AG08396 (cell line): ENCODE measurements around the gene PI4KA.

Source experiments
- DNase-seq: peaks from one replicate; pipeline ENCODE4 v3.0.0; 2012; ENCODE audit warnings: low spot score, mixed read lengths

Gene PI4KA

DNA sequence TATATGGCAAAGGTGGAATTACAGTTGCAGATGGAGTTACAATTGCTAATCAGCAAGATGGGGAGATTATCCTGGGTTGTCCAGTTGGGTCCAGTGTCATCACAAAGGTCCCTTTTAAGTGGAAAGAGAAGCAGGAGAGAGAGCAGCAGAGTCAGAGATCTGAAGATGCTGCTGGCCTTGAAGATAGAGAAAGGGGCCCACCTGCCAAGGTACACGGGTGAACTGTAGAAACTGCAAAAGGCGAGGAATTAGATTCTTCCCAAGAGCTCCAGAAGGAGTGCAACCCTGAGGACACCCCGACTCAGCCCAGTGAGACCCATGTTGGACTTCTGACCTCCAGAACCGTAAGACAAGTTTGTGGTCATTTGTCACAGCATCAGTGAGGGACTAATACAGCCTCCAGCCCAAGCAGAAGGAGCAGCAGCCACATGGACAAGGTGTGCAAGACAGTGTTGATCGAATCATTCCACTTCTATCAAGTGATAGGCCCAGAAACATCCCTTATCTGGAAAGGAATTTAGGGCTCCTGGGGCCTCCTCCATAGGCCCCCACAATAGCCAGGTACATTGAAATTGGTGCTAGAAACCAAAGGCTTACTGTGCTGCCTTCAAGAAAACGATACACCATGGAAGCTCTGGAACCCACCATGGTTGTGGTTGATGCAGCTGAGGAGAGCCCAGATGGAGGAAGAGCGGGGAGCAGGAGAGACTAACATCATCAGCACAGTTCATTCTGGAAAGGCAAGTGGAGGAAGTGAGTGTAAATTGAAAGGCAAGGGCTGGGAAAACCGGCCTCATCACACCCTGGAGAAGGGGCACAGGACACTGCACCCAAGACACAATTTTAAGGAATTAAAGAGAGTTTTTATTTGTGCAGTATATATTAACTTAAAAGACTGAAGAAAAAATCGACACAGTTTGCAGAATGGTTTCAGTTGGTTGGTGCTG, 23.5 kb upstream of the PI4KA start:
- no peak for DNase-seq

DNA sequence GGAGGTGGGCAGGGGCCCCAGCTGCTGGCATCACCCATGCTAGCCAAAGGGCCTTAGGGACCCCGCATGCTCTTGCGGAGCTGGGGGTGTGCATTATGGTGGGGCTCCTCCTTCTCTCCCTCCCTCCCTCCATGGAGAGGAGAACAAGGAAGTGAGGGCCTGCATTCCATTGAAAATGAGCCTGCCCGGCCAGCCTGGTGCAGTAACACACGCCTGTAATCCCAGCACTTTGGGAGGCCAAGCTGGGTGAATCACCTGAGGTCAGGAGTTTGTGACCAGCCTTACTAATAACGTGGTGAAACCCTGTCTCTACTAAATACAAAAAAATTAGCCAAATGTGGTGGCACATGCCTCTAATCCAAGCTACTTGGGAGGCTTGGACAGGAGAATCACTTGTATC, 22.6 kb upstream of the PI4KA start:
- no peak for DNase-seq

DNA sequence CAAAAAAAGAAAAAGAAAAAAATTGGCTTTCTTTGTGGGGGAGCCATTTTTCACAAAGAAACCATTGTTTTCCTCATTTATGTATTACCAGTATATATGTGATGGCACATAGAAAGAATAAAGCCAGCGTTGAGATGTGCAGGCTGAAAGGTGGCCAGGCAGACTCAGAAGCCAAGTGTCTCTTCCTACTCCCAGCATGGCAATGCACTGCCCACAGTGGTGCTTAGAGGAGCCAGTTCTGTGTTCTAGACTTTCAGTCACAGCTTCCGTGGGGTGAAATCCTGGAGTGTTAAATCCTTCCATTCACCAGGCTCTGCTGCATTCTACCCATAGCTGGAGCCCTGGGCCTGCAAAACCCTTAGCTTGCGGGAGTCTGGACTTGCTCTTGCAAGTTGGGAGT, 19.1 kb upstream of the PI4KA start:
- no peak for DNase-seq

DNA sequence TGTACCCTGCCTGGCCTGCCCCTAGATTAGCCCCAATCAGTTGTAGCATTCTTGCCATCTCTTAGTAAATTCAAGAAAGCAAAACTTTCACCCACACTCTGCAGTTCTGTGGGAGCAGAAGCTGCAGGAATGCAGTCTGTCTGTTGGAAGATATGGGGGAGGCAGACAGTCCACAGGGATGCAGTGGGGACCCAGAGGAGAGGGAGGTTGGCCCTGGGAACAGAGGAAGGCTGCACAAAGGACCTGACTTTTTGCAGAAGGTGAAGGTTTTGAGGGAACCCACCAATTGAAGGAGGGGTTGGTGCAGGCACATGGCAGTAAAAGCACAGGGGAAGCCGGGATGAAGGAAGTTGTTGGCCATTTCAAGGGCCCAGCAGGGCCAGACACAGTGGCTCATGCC, 16.7 kb upstream of the PI4KA start:
- no peak for DNase-seq

DNA sequence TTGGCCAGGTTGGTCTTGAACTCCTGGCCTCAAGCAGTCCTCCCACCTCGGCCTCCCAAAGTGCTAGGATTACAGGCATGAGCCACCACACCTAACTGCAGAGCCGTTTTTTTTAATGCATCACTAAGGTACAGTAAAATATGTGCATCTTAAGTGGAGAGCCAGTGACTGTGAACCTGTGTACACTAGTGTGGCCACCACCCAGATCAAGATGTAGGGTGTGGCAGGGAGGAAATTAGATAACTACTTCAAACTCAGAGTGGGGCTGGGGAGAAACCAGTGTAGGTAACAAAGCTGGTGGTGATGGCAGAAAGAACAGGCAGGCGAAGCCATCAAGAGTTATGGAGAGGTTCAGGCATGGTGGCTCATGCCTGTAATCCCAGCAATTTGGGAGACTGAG, 14.6 kb upstream of the PI4KA start:
- DNase-seq: no peak

DNA sequence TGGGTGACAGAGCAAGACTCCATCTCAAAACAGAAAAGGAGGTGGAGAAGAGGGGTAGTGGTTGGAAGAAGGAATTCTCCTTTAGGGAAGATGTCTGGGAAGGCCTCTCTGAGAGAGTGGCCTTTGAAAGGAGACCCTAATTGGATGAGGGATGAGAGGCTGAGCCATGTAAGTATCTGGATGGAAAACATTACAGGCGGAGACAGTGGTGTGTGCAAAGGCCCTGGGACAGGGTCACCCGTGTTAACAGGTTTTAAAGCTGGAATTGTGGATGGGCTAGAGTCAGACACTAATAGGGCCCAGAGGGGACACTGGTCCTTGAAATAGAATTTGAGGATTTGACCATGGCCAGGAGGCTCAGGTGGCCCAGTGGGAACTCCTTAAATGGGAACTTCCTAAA, 10.6 kb upstream of the PI4KA start:
- DNase-seq: no peak

DNA sequence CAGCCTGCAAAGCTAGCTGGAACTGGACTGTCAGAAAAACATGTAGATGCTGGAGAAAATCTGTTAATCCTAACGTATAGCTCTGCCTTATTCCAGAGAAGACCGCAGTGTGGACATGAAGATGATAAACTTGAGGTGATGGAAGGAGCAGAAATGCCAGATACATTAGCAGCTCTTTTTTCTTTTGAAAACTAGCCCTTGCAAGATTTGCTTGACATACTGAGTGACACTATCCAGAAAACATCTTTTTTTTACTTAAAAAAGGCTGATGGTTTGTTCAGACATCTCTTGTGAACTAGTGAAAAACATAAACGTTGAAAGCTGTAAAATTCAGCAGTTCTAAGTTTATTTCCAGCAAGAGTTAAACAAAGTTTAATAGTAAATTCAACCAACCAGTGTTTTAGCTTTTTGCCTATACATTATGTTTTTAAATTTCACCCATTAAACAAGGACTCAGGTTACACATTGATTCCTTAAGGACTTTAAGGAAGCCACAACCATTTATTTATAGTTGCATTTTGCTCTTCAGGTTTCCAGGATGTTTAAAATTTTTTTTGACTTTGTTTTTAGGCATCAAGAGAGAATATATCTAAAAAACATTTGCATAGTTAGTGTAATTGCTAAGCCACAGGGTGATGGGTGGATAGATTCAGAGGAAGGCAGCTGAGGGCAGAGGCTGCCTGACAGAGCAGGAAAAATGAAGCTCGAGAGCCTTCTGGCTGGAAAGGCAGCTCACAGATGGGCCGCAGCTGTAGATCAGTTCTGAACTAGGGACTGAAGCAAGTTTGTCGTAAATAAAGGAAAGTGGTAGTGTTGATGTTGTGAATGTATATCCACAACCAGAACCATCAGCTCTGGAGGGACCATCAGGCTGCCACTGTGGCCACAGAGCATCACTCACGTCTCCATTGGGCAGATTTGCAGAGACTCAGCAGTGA, 9.7 kb upstream of the PI4KA start:
- no peak for DNase-seq

DNA sequence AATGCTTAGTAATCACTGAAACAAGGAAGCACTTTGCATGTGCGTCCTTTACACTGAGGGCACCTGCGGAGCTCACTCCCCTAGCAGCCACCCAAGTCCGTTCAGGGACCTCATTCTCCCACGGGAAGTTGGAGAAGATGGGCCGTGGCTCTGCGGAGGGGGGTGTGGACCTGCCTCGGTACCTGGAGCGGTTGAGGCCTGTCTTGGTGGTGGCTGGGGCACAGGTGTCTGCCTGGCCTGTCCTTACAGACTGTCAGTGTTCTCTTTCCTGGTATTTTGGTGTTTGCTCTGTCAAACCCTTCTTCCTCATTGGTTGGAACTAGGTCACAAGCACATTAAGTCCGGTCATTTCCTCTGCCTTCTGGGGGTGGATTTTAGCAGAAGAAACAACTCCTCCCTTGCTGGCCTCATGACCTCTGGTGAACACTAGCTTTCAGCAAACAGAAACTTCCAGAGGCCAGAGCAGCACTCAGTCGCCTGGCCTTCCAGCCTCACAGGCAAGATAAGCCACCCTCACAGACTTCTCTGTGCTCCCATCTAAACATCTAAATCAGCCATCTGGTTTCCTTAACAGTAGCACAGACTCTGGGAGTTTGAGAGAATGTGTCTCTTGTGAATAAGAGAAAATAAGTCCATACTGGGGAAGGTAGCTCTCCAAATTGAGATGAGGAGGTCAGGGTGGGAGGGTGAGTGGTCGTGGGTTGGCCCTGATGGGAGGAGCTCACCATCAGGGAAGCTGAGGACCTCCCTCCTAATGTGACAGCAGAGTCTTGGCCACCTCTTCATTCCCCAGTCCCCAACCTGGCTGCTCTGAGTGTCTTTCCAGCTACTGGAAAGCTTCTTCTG, 8.8 kb upstream of the PI4KA start:
- peak; percentile 57 for DNase-seq

DNA sequence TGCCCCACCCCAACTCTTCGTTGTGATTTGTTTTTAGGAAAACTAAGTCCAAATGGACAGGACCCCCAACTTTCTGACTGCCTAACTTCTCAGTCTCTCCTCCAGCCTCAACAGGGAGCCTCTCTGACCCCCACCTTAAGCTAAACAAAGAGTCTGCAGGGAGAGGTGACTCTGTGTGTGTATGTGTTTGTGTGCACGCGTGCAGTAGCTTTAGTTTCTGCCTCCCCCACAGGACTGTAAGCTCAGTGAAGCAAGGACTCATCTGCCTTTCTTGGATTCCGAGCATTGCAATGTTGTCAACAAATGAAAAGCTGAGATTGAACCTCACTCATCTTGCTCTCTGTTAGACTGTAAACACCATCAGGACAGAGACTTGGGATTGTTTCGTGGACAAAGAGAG, 8.1 kb upstream of the PI4KA start:
- DNase-seq: no peak

DNA sequence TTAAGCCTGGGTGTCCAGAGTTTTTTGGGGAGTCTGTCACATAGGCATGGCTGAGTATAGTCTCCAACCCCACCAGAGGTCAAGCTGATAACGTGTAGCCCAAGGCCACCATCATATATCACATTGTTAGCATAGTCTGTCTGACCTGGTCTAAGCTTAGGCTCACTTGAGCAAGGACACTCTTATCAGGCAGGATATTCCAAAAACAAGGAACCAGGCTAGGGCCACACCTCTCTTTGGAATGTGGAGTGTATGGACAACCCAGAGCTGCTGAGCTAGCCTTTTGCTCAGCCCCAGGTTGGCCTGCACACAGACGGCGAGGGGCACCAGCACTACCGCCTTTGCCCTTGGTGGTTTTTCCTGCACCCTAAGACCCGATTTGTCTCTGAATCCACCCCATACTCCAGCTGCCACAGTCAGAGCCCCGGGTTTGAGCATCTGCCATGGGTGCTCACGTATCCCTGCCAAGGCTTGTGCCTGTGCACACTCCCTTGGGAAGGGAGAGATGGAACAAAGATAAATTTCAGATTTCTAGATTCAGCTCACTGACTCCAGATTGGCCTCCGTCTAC, 7.3 kb upstream of the PI4KA start:
- no peak for DNase-seq

DNA sequence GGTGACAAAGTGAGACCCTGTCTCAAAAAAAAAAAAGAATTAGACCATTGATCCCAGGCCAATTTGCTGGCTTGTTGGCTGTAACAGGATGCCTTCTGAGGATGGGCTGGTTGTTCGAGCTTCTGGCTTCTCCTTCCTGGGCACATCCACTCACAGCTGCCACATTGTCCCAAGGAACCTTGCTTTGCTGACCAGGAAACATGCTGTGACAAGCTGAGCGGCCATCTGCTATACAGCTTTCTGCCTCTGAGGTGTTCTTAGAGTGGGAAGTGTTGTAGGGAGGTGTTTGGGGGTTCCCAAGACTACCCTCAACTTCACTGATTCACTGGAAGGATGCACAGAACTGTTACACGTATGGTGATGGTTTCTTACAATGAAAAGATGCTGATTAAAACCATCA, 6.7 kb upstream of the PI4KA start:
- no peak for DNase-seq

DNA sequence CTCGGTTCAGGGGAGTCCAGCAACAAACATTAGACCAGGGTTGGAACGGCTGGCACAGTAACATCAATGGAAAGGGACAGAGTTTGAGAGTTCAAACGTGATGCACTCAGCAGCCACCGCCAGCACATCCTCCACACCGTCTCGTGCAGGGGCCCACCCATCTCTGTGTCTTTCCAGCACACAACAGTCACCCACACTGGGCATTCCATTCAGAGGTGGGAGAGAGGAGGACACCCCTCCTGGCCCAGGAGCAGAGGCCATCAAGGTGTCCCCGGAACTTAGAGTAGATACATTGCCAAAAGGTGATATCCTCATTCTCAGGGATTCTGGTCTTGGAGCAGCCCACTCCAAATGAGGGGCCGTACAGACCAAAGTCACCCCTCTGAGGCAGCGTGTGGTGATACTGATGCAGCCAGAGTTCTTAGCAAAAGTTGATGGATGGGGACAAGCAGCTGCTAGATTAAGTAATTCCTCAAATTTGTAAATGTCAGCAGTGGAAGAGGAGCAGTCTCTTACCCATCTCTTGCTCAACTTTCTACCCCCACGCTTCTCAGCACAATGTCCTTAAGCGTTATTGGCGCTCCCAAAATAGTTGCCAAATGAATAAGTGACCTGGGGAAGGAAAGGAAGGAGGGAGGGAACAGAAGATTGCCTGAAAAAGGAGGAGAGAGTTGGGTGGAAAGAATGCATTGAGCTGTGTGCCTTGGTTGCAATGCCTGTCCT, 5.7 kb upstream of the PI4KA start:
- DNase-seq: no peak

DNA sequence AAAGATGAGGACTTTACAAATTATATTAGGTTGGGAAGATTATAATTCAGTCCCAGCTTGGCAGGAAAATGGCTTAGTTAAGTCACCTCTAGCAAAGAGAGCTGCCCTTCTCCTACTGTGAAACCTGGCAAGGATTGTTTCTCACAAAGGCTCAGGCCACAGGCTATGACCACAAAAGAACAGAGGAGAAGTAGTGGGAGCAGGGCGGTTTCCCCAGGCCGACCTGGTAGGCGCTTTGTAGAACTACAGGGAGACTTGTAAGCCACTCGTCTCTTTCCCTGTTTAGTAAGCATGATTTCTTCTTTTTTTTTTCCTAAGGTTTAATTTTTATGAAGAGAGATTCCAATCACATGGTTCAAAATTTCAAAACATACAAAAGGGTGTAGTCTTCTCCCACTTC, 4.8 kb upstream of the PI4KA start:
- DNase-seq: no peak

DNA sequence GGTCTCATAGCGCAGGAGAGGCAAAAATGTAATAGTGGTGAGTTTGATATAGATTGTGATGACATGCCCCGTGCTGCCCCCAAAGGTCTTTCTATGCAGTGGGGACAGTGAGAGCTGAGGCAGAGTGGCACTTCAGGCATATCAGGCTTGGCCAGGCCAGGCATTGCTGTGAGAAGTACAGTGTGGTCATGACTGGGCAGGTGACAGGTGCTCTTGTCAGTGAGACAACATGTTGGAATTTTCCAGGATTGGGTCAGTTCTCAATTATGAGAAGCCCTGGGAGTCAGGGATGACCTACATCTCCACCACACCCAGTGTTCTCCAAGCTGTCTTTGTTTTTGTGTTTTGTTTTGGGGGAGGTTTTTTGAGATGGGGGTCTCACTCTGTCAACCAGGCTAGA, 3.9 kb upstream of the PI4KA start:
- DNase-seq: no peak

DNA sequence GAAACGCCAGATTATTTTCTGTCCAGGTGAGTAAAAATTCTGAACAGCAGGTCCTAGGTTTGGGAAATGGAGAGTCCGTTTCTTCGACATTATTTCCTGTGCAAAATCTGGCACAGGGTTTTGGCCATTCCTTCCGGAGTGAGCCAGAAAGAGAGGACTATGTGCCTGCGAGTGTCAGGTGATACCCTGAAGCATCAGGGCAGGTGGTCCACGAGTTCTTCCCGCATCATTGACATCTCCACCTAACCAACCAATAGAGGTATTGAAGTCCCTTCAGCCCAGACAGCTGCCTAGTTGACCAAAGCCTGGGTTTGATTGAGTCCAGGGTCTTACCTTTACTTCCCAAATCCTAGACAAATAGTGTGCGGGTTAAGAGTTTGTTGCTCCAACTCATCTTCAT, 1.0 kb upstream of the PI4KA start:
- no peak for DNase-seq

DNA sequence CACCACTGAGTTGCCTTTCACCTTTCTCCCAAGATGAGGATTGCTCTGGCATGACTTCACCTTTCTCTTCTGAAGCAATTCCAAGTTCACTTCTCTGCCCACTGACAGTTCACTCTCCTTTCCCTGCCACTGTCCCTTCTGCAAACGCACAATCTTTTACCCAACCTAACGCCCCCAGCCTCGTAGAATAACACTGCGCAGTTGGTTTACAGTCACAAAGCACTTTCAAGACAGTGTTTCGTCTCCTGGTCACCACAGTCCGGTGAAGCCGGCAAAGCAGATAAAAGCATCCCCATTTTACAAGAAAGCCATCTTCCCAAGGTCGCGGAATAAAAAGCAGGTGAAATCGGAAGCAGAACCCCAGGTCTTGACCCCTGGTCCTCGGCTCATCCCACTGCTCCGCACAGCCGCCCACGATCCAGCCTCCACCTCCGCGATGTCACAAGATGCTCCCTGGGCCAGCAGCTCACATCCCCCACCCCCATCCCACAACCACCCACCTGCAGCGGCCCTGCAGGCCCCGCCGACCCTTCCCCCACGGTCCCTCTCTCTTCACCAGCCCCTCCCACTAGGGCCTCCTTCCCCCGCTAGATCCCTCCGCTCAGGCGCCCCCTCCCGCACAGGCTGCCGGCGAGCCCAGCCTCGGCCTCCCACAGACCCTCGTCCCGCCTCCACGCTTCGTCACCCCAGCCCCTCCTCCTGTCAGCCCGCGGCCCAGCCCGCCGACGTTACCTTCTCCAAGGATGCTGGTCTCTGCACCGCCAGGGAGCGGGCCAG, 585 bp downstream of the PI4KA start:
- DNase-seq: peak; percentile 83

DNA sequence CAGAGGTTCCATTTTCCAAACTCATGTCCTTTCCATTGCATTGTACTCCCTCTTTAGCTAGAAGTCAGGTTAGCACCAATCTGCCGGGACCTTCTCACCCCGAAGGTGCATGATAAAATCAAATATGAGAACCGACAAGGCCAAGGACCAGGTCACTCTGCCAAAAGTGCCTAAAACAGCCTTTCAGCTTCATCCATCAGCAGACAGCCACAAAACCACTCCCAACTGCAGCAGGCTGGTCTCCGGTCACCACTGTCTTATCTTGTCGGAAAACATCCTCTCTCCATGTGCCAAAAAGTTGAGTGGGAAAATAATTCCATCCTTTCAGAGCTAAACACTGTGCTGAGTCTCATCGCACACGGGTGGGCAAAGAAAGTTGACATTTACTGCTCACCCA, 1.4 kb downstream of the PI4KA start:
- no peak for DNase-seq

DNA sequence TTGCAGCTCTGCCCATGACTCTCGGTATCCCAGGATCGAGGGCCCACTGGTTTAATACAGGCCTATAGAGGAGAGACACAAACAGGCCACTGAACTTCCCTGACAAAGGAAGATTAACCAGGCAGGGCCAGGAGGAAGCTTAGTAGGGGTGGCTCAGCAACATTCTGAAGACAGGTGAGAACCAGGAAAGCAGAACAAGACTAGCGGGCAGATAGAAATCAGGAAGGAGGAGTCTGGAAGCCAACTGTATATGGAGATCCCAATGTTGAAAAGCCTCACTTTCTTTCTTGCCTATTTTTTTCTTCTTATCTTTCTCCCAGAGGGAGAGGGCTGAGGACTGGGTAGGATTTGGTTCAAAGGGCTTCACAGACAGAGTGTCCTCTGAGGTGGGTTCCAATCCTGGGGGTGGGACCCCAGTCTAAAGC, 5.4 kb downstream of the PI4KA start:
- DNase-seq: no peak

DNA sequence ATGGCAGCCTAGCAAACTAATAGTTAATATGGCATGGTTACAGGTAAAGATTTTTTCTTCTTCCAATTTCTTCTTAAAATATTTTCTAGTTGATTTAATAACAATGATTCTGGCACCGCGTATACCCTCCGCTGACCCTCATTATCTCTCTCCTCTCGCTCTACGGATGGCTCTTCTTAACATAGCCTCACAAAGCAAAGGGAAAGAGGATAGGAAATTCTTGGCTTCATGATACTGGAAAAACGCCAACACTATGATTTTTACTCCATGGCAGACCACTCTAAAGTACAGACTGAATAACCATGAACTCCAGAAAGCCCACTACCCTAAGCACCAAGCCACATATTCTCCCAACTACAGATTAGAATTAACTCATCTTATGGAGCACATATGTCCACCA, 6.1 kb downstream of the PI4KA start:
- DNase-seq: no peak

DNA sequence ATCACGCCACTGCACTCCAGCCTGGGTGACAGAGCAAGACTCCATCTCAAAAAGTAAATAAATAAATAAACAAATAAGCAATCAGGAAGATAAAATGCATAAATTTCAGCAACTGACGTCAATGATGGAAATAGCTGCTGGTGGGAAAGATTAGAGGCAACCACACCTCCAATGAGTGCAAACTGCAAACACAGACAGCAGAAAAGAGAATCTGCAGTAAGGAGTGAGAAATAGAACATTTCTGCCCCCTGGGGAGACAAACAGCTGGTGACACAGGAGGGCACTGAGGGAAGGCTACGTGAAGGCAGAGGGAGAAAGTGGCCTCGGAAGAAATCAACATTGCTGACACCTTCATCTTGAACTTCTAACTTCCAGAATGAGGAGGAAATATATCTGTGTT, 6.5 kb downstream of the PI4KA start:
- no peak for DNase-seq
